CD8-positive, alpha-beta memory T cell (primary cell): ENCODE data around the gene SLC27A2. TPM values are rescaled to one million over a fixed set of nuclear protein-coding genes. Genes with fewer than 3 reads are reported as not detected.

Experiments
- polyA plus RNA-seq: library from polyadenylated mRNA; unstranded; fragments of 300-500 nt; fragmentation: Illumina TruSeq; gene quantifications from one replicate; pipeline ENCODE4 v1.2.3, GENCODE V29; 2021
- total RNA-seq, 2 experiments: library from RNA; stranded (reverse); gene quantifications; one replicate each; pipeline ENCODE4 v1.2.3, GENCODE V29; 2021

Gene SLC27A2
- total and polyA plus RNA-seq, 3 experiments from 2014 or later: 3.0 to 18.6 (median 16.6) TPM

Other genes starting within 250 kb of the SLC27A2 start
- 1 to 10 TPM; 8.5 to 8.9 TPM for gene ATP8B4, start 63.0 kb upstream of the SLC27A2 start, total RNA-seq
- 0.23 TPM for gene ATP8B4, start 63.0 kb upstream of the SLC27A2 start, polyA plus RNA-seq
- gene HDC, start 83.5 kb downstream of the SLC27A2 start, total RNA-seq: under 1 TPM in 1 of 2 experiments, not detected in 1; 0.15 TPM
- not detected for gene HDC, start 83.5 kb downstream of the SLC27A2 start, polyA plus RNA-seq
- 10 to 100 TPM; 45.7 to 46.5 TPM for gene GABPB1, start 173.0 kb downstream of the SLC27A2 start, total RNA-seq
- gene GABPB1, start 173.0 kb downstream of the SLC27A2 start, polyA plus RNA-seq: 22.5 TPM
- gene USP8, start 242.2 kb downstream of the SLC27A2 start, total RNA-seq: 10 to 100 TPM; 54.0 to 59.8 TPM
- 64.1 TPM for gene USP8, start 242.2 kb downstream of the SLC27A2 start, polyA plus RNA-seq